Measurements from ENCODE around the gene FBXW8.

Gene FBXW8, protein sequence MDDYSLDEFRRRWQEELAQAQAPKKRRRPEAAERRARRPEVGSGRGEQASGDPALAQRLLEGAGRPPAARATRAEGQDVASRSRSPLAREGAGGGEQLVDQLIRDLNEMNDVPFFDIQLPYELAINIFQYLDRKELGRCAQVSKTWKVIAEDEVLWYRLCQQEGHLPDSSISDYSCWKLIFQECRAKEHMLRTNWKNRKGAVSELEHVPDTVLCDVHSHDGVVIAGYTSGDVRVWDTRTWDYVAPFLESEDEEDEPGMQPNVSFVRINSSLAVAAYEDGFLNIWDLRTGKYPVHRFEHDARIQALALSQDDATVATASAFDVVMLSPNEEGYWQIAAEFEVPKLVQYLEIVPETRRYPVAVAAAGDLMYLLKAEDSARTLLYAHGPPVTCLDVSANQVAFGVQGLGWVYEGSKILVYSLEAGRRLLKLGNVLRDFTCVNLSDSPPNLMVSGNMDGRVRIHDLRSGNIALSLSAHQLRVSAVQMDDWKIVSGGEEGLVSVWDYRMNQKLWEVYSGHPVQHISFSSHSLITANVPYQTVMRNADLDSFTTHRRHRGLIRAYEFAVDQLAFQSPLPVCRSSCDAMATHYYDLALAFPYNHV

DNA sequence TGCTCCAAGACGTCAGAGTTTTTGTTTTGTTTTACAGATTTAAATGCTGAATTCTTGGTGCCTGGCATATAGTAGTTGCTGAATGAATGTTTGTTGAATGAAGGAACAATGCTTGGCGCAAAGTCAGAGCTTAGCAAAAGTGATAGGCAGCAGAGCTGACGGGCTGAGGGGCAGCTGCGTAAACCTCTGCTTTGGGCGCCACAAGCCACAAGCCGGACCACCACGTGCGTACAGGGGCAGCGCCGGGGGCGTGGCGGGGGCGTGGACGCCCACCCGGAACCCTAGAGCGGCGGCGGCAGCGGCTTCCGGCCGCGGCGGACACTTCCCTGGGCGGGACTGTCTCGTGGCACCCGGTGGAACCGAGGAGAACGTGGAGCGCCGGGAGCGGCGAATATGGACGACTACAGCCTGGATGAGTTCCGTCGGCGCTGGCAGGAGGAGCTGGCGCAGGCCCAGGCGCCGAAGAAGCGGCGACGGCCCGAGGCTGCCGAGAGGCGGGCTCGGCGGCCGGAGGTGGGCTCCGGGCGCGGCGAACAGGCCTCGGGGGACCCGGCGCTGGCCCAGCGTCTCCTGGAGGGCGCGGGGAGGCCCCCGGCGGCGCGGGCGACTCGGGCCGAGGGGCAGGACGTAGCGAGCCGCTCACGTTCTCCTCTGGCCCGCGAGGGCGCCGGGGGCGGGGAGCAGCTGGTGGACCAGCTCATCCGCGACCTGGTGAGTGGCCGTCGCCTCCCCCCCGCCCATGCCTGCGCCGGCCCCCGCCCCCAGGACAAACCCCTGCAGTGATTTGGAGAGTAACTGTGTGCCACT is at the start of gene FBXW8:
TSS of gene FBXW8 (plus strand) at position 306 of the 807 bp plus-strand sequence. CDS start at position 394, 88 bp downstream.
- peak; percentile 42 for DNase-seq (ENCODE audit: low read depth)

DNA sequence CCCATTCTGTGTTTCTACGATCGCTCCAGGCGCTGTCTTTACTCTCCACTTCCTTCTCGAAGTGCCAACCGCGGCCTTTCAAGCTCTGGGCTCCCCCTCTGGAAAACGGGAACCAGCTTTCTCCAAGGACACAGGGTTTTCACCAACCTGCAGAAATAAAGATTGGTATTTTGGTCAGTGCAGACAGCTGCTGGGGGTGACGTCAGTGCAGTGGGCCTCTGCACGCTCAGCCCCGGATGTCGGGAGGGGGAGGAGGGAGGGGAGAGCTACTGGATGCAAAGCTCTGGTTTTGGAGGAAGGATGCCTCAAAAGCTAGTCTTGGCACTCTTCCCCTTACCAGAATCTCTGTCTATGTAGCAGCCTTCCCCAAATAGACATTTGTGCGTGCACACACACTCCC is 49.4 kb upstream of the FBXW8 start:
- DNase-seq (ENCODE audit: low read depth) = peak; percentile 62

- no peak for DNase-seq (ENCODE audit: low read depth)
These were observed 48.6 kb upstream of the FBXW8 start for GRCh38 chr12:116862167-116862566.

DNA sequence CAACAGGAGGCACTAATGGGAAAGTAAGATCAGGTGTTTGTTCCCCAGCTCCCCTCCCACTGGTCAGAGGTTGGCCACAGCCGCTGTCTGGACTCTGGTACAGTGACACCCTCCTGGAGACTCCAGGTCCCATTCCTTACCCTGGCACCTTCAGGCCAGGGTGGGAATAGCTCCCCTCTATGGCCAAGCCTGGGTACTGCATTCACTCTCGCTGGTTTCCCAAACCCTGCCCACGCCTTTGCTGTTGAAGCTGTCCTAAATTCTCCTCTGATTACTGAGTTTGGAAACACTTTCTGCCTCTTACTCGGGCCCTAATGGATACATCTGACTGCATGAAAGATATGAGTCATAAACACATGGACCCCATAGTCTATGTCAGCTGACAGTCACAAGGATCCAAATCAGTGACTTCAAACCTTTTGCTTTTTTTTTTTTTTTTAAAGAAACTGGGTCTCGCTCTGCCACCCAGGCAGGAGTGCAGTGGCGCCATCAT is 47.4 kb upstream of the FBXW8 start:
- DNase-seq (ENCODE audit: low read depth) = peak; percentile 65

GRCh38 chr12:116864371-116865160 is 46.2 kb upstream of the FBXW8 start:
- peak; percentile 79 for DNase-seq (ENCODE audit: low read depth)

DNA sequence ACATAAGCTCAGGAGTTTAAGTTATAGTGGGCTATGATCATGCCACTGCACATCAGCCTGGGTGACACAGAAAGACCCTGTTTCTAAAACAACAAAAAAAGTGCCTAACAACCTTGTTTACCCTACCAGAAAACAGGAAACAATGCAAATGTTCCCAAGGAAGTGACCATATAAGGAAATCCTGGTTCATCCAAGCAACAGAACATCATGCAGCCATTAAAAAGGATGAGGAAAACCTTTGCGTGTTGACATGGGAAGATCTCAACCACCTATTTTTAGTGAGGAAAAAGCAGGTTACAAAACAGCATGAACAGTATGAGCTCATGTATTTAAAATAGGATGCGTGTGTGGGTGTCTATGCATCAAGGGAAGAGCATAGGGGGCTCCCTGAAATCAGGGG is 43.2 kb upstream of the FBXW8 start:
- no peak for DNase-seq (ENCODE audit: low read depth)

DNA sequence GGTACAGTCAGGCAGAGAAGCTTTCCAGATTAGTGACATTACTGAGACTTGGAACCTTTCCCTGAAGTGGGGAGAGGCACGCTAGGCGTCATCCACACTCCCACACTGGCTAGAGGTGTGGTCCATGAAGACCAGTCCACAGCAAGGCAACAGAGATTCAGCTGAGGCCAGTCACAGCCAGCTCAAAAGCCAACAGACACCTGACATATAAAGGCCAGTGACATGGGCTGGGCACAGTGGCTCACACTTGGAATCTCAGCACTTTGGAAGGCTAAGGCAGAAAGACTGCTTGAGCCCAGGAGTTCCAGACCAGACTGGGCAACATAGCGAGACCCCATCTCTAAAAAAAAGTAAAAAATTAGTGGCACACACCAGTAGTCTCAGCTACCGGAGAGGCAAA is 40.4 kb upstream of the FBXW8 start:
- DNase-seq (ENCODE audit: low read depth) = no peak

DNA sequence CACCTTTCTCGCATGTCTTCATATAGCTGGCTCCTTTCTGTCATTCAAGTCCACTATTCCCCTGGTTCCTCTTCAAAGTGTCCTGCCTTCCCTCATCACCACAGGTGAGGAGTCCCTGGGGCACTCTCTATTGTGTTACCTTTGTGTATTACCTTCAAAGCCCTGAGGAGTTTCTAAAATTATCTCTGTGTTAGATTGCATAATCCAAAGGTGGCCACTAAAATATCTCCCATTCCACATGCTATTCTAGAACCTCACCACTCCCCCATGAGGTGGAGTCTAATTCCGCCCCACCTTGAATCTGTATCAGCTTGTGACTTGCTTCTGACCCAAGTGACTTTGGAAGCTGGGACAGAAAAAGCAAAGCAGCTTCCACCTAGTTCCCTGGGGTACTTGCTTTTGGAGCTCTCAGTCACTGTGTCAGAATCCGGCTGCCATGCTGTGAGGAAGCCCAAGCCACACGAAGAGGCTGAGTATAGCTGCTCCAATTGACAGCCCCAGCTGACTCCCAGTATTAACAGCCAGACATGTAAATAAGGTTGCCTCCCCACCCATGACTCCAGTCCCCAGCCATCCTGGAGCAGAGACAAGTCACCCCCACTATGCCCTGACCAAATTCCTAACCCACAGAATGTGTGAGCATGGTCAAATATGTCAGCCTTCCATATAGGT is 36.3 kb upstream of the FBXW8 start:
- no peak for DNase-seq (ENCODE audit: low read depth)

- no peak for DNase-seq (ENCODE audit: low read depth)
These were observed 34.4 kb upstream of the FBXW8 start for GRCh38 chr12:116876151-116876869.

DNA sequence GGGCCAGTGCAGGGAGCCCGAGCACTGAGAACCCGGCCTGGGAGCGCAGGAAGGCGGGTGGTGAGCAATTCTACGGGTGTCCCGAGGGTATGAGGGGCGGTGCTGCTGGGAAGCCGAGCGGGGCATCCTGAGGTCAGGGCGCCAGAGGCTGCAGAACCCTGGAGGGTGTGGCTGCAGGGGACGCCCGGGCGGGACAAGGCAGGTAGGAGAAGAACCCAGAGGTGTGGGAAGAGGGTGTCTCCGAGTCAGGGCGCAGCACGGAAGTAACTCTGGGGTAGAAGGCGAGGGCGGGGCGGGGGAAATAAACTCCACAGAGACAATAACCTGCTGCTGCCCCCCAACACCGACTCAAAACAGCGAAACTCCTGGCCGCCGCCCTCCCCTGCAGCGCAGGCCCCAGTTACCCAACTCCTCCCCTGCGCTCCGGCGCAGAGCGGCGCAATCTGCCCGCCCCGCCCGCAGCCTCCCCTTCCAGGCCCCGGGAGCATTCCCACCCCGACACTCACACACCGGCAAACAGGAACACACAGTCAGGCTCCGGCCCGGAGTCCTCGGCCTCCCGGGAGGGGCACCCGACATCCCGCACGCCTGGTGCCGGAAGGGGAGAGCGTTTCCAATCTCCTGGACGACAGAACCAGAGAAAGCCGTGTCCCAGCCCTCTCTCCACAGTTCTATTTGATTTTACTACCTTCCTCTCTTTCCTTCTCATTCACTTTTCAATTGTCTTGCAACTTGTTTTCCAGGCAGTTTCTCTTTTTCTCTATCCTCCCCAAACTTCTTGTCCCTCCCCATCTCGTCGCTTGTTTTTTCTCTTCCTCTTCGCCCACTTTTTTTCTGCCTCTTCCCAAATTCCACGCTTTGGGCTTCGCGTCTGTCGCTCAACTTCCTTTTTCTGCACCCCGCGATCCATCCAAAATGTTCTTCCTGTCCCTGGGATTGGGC is 31.9 kb upstream of the FBXW8 start:
- DNase-seq (ENCODE audit: low read depth) = no peak

- DNase-seq (ENCODE audit: low read depth) = no peak
These were observed 31.1 kb upstream of the FBXW8 start for GRCh38 chr12:116879509-116880212.

- no peak for DNase-seq (ENCODE audit: low read depth)
These were observed 30.4 kb upstream of the FBXW8 start for GRCh38 chr12:116880213-116880816.

GRCh38 chr12:116880817-116881324 is 29.9 kb upstream of the FBXW8 start:
- no peak for DNase-seq (ENCODE audit: low read depth)

DNA sequence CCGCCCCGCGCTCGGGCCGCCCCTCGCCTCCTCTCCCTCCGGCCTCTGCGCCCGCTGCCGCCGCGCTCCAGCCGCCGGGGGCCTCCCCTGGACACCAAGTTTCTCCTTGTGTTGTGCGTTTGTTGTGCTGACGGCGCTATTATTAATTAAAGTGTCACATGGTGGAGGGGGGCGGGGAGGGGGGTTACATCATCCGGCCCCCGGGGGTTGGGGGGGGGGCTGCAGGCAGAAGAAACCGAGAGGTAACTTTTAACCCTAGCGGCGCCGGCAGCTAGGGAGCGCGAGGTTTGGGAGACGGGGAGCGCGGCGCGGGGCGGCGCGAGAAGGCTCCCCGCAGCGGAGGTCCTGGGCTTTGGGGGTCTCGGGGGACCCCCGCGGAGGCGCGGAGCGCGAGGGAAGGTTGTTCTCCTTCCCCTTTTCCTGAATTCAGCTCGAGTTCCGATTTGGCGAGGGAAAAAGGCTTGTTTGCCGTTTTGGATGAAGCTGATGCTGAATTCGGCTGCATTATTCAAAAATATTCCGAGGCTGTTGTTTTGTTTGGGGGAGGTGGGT is 29.3 kb upstream of the FBXW8 start, which contains the start of gene HRK:
TSS of gene HRK (minus strand) at position 117 of the 552 bp plus-strand sequence. CDS start 134 bp downstream, outside the sequence.
- DNase-seq (ENCODE audit: low read depth) = no peak

GRCh38 chr12:116881877-116882507 is 28.8 kb upstream of the FBXW8 start:
- DNase-seq (ENCODE audit: low read depth) = no peak

- DNase-seq (ENCODE audit: low read depth) = no peak
These were observed 28.0 kb upstream of the FBXW8 start for GRCh38 chr12:116882742-116883141.

- DNase-seq (ENCODE audit: low read depth) = no peak
These were observed 25.9 kb upstream of the FBXW8 start for GRCh38 chr12:116884871-116885270.

Measured in stromal cell of bone marrow (primary cell).